GM20431 (cell line): ENCODE data around the gene STPG4.
"Not testable (repeated sequence)": the region's sequence is repeated elsewhere in the genome, so short reads cannot be mapped to it uniquely, and the experiment has no call there.

Source experiments
- in situ Hi-C: fragments of 300-500 bp; cut with MseI, MboI; formaldehyde crosslinking; loops from one replicate; pipeline ENCODE4 v1.15.0; 2020; ENCODE audit warnings: low sequenced_read_pairs; ENCODE audit not compliant: unreplicated experiment

The STPG4 gene

DNA sequence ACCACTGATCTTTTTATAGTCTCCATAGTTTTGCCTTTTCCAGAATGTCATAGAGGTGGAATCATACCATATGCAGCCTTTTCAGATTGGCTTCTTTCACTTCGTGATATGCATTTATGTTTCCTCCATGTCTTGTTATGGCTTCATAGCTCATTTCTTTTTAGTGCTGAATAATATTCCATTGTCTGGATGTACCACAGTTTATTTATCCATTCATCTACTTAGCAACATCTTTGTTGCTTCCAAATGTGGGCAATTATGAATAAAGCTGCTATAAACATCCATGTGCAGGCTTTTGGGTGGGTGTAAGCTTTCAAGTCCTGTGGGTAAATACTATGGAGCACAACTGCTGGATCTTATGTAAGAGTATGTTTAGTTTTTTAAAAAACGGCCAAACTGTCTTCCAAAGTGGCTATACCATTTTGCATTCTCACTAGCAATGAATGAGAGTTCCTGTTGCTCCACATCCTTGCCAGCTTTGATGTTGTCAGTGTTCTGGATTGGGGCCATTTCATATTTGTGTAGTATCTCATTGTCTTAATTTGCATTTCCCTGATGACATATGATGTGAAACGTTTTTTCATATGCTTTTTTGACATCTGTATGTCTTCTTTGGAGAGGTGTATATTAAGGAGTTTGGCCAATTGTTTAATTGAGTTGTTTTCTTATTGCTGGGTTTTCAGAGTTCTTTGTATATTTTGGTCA lies 20.6 kb downstream of the STPG4 start:
- in situ Hi-C loops: no loop called here

DNA sequence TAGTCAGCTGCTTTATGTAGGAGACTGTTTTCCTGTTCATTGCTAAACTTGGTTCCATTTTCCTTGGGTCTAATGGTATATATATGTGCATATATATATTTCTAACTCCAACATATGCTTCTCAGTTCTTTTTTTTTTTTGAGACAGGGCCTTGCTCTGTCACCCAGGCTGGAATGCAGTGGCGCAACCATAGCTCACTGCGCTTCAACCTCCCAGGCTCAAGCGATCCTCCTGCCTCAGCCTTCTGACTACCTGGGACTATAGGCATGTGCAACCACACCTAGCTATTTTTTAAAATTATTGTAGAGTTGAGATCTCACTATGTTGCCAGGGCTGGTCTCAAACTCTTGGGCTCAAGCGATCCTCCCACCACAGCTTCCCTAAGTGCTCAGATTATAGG lies 22.1 kb downstream of the STPG4 start:
- in situ Hi-C loops: no loop called here

DNA sequence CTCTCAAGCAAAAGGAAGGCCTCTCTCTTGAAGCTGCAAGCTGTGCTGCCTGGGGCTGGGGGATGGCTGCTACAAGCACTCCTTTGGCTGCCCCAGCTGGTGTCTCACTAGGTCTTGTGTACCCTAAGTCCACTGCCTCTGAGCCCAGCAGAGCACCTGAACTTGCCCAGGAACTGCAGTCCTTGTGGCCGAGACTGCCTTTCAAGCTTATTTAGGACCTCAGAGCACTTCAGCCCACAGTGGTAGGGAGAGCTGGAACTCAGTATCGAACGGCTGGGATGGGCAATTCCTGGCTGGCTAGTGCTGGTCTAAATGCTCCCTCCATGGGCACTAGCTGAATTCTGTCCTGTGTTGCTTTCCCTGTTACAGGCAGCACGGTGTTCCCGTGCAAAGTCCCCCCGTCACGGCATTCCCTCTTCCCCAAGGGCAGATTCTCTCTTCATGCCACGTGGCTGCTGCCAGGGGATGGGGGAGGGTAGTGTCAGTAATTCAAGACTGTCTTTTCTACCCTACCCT lies 25.9 kb downstream of the STPG4 start:
- in situ Hi-C loops: no loop called here

DNA sequence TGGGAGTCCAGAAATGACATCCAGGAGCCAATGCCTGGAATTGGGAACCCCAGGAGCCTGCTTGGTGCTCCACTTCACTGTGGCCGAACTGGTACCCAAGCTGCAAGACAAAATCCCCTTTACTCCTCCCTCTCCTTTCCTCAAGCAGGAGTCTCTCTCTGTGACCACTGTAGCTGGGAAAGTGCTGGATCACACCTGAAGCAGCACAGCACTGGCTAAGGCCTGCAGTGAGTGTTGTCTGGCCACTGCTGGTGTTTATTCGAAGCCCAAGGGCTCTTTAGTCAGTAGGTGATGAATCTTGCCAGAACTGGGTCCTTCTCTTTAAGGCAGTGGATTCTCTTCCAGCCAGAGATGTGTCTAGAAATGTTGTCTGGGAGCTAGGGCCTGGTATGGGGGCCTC lies 26.4 kb downstream of the STPG4 start:
- in situ Hi-C loops: no loop called here

DNA sequence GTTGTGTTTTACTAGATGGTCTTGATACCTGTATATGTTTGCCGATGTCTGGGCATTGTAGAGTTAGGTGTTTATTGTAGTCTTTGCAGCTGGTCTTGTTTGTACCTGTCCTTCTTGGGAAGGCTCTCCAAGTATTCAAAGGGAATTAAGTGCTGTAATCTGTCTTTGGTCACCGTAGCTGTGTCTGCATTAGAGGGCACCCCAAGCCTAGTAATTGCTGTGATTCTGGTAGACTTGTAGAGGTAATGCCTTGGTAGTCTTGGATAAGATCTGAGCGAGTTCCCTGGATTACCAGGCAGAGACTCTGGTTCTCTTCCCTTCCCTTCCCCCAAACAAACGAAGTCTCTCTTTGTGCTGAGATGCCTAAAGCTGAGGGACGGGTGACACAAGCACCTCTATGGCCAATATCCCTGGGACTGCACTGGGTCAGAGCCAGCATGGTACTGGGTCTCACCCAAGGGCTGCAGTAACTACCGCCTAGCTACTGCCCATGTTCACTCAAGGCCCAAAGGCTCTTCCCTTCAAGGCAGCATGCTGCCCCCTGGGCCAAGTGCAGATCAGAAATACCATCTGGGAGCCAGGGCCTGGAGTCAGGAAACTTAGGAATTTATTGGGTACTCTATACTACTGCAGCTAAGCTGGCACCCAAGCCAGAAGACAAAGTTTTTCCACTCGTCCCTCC lies 27.1 kb downstream of the STPG4 start:
- in situ Hi-C loops: no loop called here

DNA sequence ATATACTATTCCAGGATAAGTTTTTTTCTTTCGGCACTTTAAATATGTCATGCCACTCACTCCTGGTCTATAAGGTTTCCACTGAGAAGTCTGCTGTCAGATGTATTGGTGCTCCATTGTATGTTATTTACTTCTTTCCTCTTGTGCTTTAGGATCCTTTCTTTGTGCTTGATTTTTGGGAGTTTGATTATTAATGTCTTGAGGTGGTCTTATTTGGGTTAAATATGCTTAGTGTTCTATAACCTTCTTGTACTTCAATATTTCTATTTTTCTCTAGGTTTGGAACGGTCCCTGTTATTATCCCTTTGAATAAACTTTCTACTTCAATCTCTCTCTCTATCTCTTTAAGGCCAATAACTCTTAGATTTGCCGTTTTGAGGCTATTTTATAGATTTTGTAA lies 28.3 kb downstream of the STPG4 start:
- in situ Hi-C loops: no loop called here

DNA sequence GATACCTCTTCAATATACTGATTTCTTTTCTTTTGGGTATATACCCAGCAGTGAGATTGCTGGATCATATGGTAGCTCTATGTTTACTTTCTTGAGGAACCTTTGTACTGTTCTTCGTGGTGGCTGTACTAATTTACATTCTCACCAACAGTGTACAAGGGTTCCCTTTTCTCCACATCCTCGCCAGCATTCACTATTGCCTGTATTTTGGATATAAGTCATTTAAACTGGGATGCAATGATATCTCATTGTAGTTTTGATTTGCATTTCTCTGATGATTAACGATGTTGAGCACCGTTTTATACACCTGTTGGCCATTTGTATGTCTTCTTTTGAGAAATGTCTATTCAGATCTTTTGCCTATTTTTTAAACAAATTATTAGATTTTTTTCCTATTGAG lies 30.4 kb downstream of the STPG4 start:
- in situ Hi-C loops: not testable (repeated sequence)

DNA sequence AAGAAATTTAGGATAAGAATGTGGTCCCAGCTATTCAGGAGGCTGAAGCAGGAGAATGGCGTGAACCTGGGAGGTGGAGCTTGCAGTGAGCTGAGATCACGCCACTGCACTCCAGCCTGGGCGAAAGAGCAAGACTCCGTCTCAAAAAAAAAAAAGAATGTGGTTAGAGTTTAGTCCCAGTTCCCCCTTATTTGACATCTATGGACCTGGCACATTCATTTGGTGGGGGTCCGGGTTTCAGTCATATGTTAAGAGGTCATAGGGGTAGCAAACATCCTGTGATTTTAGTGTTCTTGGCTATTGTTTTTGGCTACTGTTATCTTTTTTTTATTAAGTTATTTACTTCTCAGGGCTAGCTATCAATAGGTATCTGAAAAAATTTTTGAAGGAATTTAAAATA lies 34.7 kb downstream of the STPG4 start:
- in situ Hi-C loops: not testable (repeated sequence)

DNA sequence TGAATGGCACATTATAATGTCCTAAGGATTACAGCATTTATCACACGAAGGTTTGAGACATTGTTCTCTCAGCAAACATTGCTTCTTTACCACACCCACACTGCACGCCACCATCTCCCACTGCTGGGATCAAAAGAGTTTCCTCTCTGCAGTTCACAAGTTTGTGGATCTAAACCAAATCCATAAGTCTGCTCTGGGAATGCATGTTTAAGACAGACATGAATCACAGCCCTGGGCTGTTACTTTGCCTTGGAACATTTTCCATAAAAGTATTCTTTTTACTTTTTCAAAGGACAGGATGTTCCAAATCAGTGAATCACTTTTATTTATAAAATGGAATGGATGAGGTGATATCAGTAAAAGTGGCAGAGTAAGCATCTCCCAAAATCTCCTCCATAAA lies 36.1 kb downstream of the STPG4 start:
- in situ Hi-C loops: no loop called here

DNA sequence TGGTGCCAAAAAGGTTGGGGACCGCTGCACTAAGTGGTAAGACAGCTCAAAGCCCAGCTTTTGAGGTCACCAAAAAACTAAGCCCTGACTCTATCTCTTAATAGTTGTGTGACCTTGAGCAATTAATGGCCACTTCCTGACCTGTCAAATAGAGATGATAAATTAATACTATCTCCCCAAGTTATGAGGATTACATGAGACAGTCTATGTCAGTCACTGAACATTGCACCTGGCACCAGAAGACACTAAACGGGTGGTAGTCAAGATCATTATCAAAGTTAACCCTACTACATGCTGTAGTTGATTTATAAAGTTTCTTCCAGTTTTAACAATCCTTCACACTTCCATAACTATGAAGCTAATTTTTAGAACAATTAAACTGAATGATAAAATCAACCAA lies 36.5 kb downstream of the STPG4 start:
- in situ Hi-C loops: no loop called here

DNA sequence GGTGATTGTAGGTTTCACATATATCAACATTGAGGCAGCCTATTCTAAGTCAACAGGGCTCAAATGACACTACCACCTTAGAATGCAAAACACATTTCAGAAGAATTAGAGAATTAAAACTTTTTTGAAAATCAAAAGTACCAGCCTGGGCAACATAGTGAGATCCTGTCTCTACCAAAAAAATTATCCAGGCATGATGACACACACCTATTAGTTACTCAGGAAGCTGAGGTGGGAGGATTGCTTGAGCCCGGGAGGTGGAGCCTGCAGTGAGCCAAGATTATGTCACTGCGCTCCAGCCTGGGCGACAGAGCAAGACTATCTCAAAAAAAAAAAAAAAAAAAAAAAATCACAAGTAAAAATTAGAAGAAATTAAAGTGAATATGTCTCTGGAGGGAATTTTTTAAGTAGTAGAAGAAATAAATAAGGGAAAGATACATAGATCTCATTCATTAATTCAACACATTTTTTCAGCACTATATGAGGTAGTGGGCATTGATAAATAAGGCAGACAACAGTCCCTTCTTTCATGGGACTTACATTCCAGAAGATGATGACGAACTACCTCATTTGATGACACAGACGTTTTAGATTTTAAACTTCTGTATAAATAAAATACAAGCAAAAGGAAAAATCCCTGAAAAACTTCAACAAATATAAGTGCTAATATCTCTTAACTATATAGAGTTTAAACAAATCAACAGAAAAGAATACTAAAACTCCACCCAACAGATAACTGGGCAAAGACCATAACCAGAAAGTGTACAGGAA lies 42.3 kb downstream of the STPG4 start:
- in situ Hi-C loops: no loop called here

DNA sequence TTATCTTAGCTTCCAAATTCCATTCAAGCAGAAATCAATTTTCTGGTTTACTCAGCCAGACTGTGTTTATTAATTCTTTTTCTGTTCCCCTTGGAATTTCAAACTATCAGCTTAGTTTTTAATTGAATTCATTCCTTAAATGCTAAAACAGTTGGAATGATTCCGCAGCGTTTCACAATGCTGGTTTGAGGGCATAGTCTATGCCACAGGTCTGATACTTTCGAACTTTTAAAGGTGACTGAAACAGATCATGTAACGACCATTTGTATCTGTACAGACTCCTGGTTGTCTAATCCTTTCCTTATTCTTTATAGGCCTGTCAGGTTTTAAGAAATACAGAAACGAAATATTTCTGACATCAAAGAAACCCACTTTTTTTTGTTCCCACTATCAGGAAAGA lies 45.4 kb downstream of the STPG4 start:
- in situ Hi-C loops: no loop called here

DNA sequence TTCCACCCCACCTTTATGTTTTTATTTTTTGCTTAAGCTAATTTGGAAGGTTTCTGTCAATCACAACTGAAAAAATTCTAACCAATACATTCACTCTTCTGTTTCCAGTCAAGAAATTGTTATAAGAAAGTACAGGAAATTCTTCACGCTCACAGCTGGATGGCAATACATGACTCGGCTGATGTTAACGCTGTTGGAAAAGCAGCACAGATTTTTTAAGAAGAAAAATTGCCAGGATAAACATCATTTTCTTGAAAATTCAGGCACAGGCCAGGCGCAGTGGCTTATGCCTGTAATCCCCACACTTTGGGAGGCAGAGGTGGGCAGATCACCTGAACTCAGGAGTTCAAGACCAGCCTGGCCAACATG lies 46.1 kb downstream of the STPG4 start:
- in situ Hi-C loops: no loop called here

DNA sequence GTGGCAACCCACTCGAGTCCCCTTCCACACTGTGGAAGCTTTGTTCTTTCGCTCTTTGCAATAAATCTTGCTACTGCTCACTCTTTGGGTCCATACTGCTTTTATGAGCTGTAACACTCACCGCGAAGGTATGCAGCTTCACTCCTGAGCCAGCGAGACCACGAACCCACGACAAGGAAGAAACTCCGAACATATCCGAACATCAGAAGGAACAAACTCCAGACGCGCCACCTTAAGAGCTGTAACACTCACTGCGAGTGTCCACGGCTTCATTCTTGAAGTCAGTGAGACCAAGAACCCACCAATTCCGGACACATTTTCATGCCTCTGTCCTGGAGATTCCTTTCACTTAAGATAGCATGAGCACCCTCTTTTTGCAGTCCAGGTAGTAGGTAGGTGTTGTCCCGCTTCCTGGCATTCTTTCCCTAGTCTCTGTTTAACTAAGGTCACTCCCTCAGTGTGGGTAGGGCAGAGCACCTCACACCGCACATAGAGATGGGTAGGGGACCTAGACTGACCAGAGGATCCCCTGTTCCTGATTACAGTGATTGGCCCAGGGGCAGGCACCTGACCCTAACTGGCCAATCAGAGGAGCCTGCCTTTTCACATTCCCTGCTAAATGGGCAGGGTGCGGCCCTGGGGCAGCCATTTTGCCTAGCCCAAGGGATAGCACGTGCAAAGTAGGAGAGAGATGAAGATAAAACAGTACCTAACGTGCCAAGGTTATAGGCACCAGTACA lies 46.7 kb downstream of the STPG4 start:
- in situ Hi-C loops: not testable (repeated sequence)

DNA sequence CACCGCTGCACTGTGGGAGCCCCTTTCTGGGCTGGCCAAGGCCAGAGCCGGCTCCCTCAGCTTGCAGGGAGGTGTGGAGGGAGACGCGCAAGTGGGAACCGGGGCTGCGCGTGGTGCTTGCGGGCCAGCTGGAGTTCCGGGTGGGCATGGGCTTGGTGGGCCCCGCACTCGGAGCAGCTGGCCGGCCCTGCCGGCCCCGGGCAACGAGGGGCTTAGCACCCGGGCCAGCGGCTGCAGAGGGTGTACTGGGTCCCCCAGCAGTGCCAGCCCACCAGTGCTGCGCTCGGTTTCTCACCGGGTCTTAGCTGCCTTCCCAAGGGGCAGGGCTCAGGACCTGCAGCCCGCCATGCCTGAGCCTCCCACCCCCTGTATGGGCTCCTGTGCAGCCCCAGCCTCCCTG lies 47.9 kb downstream of the STPG4 start:
- in situ Hi-C loops: not testable (repeated sequence)

DNA sequence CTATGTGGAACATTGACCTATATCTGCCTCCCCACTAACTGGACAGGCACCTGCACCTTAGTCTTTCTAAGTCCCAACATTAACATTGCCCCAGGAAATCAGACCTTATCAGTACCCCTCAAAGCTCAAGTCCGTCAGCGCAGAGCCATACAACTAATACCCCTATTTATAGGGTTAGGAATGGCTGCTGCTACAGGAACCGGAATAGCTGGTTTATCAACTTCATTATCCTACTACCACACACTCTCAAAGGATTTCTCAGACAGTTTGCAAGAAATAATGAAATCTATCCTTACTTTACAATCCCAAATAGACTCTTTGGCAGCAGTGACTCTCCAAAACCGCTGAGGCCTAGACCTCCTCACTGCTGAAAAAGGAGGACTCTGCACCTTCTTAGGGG lies 48.9 kb downstream of the STPG4 start:
- in situ Hi-C loops: not testable (repeated sequence)

DNA sequence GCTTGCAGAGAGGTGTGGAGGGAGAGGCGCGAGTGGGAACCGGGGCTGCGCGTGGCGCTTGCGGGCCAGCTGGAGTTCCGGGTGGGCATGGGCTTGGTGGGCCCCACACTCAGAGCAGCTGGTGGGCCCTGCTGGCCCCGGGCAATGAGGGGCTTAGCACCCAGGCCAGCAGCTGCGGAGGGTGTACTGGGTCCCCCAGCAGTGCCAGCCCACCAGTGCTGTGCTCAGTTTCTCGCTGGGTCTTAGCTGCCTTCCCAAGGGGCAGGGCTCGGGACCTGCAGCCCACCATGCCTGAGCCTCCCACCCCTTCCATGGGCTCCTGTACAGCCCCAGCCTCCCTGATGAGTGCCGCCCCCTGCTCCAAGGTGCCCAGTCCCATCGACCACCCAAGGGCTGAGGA lies 55.4 kb downstream of the STPG4 start:
- in situ Hi-C loops: not testable (repeated sequence)

DNA sequence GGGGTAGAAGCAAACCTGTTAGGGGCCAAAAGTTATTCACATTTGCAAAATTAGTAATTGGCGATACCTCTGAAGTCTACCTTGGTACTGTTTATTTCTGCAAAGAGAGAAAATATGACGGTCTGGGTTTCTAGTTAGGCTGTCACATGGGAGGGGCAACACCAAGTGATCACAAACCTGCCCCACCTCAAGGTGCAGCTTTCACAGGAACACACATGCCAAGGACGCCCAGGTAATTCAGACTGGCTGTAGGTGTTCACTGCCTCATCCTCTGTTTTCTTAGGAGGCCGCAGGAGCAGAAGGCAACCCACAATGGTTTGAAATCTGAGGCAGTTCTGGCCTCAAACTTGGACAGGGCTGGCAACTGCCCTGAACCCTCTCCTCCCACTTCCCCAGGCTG lies 56.2 kb downstream of the STPG4 start:
- in situ Hi-C loops: no loop called here

DNA sequence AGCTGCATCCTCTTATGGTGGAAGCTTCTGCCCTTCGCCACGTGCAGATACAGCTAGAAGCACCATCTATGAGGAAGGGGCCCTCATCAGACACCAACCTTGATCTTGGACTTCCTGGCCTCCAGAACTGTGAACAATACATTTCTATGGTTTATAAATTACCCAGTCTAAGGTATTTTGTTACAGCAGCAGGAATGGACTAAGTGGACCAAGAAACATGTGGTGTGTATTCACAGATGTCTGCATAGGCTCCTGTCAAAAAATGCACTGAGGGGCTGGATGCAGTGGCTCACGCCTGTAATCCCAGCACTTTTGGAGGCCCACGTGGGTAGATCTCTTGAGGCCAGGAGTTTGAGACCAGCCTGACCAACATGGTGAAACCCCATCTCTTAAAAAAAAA lies 57.5 kb downstream of the STPG4 start:
- in situ Hi-C loops: no loop called here

DNA sequence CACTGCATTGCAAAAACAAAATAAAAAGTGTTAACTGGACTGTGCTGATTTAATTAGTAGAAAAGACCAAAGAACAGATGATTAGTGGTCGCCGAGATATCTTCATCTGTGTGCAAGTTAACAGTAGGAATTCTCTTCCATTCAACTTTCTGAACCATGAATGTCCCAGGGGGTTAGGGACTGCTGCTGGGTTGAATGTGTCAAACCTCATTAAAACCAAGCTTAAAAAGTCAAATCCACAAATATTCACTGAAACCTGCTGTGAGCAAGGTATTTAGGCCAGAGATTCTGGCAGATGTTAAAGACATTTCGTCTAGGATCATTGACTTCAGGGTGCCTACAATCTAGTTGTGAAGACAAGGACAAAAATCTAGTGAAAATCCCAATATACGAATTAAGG lies 58.7 kb downstream of the STPG4 start:
- in situ Hi-C loops: no loop called here
